Kidney glomerular epithelial cell (primary cell): ENCODE data around the gene DCBLD1.

Source experiments
- DNase-seq: peaks from one replicate; lab custom pipeline; 2025; lab: John Stamatoyannopoulos, UW

DCBLD1 gene

DNA sequence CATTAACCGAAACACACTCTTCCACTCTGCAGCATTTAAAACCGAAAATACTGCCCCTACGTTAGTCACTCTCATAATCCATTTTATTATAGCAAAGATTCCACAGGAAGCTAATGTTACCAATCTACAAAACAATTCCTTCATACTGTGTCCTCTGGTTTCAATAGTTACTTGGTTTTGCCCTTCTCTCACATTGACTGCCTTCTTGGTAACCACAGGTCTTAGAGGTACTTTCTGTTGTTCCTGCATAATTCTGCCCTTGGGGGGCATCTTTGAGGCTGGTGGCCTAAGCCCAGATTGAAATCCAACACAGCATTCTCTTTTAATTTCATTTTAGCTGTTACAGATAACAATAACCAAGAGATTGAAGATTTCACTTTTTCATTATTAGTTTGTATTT lies 9.8 kb upstream of the DCBLD1 start:
- no peak for DNase-seq

DNA sequence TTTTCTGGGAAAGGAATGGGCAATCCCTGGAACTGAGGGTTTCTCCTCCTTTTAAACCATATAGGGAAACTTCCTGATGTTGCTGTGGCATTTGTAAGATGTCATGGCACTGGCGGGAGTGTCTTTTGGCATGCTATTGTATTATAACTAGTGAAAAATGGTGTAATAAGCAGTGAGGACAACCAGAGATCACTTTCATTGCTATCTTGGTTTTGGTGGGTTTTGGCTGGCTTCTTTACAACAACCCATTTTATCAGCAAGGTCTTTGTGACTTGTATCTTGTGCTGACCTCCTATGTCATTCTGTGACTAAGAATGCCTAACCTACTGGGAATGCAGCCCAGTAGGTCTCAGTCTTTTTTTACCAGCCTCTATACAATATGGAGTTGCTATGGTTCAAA lies 9.1 kb upstream of the DCBLD1 start:
- no peak for DNase-seq

DNA sequence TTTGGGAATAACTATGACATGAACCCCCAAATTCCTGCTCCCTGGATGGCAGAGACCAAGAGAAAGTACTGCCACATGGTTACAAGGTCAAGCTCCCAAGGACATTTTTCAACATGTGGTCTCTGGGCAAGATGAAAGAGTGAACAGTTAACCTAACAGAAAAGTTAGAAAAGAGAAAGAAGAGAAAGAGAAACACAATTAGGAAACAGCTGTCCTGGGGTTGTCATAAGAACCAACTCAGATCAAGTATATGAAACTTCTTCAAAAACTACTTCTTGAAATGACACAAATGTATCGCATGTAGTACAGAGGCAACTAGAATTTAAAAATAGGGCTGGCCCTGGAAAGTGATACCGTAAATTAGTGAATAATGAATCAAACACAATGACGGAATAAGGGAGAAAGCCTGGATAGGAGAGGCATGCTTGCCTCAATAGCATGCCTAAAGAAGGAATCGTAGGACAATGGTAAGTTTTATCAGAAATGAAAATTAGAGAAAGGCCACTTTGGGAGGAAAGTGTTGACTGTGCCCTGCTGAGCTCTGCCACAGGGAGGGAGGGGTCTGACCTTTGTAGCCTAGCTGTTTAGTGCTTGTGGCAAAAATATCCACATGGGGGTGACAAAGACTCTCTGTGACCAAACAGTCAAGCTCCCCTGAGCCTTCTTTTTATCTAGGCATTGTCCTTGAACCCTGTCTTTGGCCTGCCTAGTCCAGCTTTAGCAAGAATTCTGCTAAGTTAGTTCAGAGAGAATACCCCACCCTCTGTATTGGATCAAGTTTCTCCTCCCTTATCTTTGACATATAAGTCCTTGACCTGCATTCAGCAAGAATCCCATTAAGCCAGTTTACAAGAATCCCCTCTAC lies 4.3 kb upstream of the DCBLD1 start:
- DNase-seq, result peak; percentile 7

DNA sequence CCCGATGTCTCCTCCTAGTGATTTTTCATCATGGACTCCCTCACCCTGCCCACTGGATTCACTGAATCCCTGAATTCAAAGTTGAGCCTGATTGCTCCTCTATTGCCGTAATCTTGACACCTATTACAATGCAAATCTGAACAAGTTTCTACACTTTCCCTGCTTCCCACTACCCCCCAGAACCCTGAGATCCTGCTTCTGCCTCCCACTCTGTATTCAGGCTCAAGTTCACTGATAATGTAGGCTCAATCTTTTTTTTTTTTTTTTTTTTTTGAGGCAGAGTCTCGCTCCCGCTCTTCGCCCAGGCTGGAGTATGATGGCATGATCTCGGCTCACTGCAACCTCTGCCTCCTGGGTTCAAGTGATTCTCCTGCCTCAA lies 3.6 kb upstream of the DCBLD1 start:
- no peak for DNase-seq

DNA sequence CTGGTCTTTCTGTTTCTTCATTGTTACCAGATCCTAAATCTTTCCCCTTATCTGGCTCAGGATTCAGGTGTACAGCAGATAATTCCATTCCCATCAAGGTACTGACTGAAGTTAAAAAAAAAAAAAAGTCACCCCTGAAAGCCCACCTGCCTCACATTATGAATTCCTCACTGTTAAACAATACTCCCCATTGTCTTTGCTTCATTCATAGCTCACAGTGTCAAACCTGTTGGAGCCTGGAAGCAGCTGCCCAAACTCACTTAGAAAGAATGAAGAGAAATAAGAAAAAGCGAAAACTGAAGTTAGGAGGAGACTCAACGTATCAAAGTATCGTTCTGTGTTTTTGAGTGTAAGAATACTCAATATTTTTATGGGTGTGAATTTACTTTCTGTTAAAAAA lies 1.8 kb upstream of the DCBLD1 start:
- no peak for DNase-seq

DNA sequence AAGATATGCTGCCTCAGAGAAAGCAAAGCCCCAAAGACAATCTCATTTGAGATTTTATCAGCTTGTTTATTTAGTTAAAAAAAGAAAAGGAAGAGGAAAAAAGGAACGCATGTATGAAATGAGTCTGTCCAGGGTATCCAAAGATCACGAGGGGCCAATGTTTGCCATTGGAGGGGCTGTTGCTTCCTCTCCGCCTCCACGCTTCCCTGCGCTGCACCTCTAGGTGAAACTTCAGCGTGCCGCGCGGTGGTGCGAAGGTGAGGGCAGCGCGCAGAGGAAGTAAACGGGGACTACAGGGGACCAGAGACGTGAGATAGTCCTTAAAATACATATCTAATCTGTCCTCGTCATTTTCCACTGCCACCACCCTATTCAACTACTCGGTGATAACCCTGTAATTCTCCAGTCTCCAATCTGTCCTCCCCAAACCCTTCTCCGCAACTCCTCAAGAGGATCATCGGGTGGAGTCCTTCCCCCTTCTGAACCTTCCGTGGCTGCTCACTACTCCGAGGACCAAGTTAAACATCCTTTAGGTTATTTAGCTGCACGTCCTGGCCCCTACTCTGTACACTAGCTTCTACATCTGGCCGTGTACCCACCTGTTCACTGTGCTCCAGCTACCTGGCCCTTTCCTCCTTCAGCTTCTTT lies 1.1 kb upstream of the DCBLD1 start:
- no peak for DNase-seq

DNA sequence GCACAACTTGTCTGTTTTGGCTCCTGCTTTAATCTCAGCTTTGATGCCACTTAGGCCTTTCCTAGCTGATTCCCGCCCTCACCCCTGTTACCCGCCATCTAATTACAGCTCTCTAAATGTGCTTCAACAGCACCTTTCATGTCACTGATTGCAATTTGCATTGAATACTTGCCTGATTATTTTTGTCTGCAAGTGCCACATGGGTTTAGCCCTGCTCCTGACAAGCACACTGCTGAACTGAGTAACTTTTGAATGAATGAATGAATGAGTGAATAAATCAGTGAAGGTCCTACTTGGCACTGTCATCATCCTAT lies 591 bp upstream of the DCBLD1 start:
- no peak for DNase-seq

DNA sequence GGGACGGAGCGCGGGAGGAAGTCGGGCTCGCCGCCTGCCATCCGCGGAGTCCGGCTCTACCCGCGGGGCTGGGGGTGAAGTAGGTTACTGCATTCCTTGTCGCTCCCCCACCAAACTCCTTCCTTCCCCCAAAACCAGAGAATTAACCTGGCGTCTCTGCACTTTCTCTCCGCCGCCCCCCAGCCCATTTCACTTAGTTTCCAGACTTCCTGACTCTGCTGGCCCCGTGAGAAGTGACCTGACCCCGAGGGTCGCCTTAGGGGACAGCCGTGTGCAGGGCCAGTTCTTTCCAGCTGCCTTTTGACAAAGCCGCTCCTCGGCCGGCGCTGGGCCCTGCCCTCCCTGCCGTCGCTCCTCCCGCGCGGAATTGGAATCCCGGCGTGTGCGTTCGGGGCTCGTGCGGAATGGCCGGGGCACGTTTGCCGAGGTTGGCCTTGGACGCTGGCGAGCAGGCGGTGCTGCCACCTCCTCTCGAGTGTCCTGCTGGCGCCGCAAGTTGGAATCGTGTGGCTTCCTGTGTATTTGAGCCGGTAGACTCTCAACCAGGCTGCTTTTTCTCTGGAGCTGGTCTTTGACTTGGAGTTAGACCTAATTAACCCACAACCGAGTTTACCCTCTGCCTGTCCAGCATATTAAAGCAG lies 650 bp downstream of the DCBLD1 start:
- DNase-seq, result no peak

DNA sequence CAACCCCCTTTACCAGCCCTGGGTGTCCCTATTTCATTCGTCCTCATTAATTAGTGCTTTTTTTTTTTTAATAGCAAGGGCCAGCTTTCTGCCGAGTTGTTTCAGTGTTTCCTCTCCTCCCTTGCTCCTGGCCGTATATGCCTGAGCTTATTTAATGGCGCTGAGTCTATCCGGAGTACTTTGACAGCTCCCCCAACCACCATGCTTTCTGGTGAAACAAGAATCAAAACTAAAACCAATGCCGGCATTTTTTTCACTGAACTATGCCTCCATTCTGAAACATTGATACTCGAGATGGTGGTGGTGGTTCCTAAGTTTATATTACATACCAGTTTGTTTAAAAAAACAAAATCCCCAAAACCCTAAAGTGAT lies 1.2 kb downstream of the DCBLD1 start:
- peak; percentile 25 for DNase-seq

DNA sequence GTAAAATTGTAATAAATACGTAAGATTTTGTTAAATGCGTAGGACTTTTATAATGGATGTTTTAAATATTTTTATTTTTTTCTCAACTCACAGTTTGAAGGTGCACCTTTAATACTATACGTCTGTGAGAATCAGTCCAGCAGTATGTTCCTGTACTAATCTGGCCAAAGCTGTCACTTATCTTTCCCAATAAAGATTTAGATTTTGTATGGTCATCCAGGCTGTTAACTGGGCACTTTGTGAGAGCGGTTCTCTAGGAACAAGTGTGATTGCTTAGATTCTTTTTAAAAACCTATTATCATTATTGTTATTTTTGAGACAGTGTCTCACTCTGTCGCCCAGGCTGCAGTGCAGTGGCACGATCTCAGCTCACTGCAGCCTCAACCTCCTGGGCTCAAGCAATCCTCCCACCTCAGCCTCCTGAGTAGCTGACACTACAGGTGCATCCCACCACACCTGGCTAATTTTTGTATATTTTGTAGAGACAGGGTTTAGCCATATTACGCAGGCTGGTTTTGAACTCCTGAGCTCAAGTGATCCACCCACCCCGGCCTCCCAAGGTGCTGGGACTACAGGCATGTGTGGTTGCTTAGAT lies 1.7 kb downstream of the DCBLD1 start:
- no peak for DNase-seq

DNA sequence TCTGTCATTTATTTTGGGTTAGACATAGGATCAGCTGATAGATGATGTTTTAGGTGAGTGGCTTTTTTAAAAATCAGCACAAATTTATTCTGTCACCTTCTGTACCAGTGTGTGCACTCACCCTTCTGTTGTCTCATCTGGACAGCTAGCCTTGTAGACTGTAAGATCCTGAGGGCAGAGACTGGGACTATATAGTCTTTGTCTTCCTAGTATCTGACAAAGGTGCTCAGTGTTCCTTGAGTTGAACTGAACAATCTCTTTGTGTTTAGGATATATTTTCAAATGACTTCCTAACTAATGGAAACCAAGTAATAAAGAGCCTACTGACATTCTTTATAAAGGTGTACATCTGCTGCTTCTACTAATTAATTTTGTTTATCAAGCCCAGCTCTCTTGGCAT lies 3.0 kb downstream of the DCBLD1 start:
- DNase-seq, result no peak

DNA sequence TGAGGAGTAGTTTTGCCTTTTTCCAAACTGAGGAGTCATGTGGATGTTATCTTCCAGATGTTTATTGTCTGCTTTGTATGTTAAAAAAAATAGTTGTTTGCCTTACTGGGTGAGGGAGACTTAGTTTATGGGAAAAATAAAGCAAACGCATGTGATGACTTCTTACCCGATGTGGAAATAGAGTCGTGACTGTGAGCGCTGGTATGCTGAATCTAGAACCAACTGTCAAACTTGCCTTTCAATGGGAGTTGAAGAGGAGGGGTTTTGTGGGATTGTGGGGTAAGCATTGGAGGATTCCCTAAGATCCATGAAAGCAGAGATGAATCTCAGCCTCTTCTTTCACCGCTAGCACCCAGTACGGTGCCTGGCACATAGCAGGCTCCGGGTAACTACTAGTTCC lies 5.3 kb downstream of the DCBLD1 start:
- DNase-seq, result no peak

DNA sequence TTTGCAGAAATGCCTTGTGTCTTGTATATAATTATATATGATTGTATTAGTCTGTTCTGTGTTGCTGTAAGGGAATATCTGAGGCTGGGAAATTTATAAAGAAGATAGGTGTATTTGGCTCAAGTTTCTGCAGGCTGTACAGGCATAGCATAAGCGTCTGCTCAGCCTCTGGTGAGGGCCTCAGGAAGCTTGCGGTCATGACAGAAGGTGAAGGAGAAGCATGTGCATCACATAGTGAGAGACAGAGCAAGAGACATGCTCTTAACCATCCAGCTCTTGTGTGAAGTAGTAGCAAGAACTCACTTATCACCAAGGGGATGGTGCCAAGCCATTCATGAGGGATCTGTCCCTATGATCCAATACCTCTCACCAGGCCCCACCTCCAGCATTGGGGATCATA lies 6.5 kb downstream of the DCBLD1 start:
- no peak for DNase-seq

DNA sequence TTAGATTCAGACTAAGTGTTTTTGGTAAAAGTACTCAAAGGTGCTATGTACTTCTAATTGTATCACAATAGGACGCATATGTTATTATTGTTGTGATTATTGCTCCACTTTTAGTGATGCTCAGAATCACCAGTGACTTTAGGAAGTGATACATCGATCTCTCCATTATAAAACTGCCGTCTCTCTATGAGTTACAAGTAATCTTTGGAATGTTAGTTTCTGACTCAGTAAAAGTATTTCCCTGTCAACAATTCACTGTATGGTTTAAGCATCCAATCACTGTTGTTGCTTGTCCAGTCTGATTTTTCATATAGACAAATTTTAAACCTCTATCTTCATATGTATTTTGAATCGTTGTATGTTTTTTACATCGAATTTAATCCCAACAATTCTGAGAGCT lies 9.4 kb downstream of the DCBLD1 start:
- no peak for DNase-seq

DNA sequence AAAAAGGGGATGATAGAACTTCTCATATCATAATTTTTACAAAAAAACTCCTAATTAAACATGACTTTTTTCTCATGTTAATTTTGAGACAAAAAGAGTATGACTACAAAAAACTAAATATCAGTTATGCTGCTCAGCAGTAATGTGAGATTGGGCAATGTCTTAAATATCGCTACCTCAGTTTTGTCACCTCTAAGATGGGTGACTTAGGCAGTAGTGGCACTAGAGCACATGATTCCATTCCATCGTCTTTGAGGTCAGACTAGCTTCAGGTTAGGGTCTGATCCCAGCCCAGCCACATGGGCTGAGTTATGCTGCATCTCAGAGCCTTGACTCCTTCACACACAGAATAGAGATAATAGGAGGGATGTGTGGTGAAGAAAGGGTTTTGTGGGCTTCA lies 11.0 kb downstream of the DCBLD1 start:
- no peak for DNase-seq

DNA sequence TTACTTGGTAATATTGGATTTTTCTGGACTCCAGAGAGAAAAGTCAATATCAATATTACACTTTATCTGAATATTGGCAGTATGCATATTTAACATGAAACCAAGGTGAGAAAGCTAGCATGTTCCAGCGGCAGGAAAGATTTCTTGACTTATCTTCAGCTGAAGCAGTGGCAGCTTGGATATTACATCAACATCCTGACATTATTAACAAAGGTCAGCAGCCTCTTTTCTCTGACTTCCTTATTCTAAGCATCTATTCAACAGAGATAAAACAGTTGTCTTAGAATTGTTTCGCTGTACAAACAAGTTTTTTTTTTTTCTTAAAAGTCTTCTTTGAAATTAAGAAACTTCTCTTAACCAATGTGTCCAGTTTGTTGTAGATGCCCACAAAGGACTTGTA lies 11.8 kb downstream of the DCBLD1 start:
- DNase-seq, result no peak

DNA sequence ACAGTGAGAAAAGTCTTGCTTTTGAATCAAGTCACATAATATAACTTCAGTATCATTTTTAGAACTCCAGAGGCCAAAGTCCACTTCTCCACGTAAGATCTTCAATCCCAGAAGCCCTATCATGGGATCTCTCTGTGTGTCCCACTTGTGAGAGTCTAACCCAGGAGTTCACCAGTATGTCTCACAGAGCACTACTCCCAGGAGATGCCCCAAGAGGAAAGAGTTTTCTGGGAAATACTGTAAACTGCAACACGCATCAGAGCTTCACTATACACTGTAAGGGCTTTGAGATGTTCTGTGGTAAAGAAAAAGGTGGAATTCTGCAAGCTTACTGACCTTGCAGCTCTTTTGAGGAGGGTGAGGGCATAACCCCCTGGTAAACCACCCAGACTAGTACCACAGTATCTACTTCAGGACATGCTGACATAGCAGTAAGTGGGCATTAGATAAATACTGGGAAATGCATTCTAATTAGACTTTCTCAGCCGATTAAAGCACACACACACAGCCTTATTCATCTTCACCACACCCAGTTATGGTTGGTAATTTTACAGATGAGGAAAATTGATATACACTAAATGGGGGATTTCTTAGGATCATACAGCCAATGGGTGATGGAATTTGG lies 12.3 kb downstream of the DCBLD1 start:
- no peak for DNase-seq

DNA sequence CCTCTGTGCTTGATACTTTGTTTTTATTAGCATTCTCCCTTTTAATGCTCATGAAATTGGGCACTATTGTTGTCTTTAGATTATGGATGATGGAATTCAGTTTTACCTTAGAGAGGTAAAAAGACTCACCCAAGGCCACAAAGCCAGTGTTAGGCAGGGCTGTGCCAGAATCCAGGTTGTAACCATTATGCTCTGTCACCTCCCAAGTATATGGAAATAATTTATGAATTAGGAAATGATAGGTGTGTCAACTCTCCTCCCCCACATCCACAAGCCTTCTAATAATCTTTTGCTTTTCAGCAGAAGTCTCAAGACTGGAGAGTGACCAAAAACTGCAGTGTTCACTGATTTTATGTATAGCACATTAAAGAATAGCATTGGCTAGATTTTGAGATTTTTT lies 13.0 kb downstream of the DCBLD1 start:
- DNase-seq, result no peak

DNA sequence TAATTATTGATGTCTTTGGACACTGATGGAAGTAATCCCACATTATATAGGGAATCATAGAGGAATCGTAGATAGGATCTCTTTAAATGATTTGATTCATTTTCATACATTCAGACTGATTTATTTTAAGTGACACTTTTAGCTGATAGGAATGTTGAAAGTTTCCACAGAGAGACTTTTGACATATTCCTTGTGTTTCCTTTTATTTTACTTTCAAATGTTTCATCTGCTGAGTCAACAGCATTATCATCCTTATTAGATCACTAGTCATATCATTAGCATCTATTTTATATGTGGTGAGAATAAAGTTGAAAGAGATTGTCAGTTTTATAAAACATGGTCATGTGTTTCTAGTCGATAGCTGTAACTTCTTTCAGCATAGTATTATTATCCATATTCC lies 13.4 kb downstream of the DCBLD1 start:
- no peak for DNase-seq

DNA sequence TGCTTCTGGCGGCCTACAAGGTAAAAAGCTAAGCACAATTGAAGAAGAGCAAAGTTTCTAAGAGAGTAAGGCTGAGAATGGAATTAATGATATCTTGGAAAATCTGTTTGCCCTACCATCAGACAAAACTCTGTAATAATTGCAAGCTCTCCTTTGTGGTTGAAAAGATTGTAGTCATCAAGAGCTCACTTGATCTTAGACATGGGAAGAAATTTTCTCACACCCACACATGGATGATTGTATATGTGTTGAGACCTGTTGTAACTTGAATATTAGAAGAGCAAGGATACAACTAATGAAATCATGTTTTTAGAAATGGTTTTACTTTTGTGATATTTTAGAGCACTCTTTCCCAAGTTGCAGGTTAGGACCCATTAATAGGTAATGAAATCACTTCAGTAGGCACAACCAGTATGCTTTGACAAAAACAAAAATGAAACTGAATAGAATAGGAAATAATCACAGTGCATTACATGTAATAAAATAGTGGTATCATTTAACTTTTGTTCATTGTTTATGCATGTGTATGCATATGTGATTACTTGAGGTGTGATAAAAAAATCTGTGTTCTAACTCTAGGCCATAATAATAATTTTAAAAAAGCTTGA lies 14.0 kb downstream of the DCBLD1 start:
- DNase-seq, result peak; percentile 26

DNA sequence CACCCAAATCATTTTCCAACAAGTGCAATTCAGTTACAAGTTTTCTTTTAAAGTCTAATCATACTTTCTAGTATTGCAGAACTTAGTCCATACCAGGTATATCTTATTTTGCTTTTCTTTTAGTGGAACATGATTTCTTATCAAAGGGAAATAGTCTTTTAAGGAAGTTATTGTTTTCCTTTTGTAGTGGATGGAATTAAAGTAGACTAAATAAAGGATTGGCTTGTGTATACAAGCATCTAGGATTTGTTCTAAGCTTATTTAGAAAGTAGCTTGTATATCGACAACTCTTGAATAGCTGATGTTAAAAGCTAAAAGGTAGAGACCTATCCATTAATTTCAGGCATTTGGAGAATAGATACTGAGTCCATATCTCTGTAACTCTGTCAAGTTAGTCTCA lies 14.8 kb downstream of the DCBLD1 start:
- no peak for DNase-seq

DNA sequence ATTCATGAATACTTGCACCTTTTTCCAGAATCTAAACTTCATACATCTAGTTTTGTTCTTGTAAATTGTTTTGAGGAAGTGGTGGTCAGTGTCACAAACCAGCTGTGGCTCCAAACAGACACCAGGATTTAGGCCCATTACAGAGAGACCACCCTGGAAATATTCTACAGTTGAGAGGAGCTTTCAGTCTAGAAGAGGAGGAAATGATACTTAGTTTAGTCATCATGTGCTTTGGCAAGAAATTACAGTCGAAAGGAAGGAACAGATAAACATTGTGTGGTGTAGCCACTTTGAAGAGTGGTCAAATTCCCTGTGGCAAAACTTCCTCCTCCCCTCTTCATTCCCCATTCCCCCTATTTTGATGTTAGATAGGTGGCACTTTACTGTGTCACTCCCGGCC lies 15.7 kb downstream of the DCBLD1 start:
- DNase-seq, result peak; percentile 45
